GM12878 (cell line): Measurements from ENCODE around the gene FAM210A. TPM values are rescaled to one million over a fixed set of nuclear protein-coding genes. Genes with fewer than 3 reads are reported as not detected.

ENCODE experiments used
- ATAC-seq: fragments of 200-7000 bp; cut with Tn5 transposase; 3 replicates; pipeline ENCODE4 v1.9.1; 2020; ENCODE audit warnings: mild to moderate bottlenecking, moderate library complexity
- BruUV-seq: library from RNA; stranded (reverse); fragments of 400-500 nt; replicated peaks from 2 replicates; lab custom pipeline; 2021; lab: Mats Ljungman, UMichigan
- CTCF ChIA-PET: fragments of 300-600 bp; sonication (Branson Sonifier 250); formaldehyde crosslinking; extraction: SDS; loops from one replicate; lab custom pipeline; 2021; ENCODE audit warnings: inconsistent platforms; lab: Yijun Ruan, JAX
- POLR2A ChIA-PET: fragments of 350-600 bp; formaldehyde crosslinking; extraction: SDS; loops from one replicate; lab custom pipeline; 2021; ENCODE audit warnings: inconsistent platforms; lab: Charles Lee
- RAD21 ChIA-PET: fragments of 300-600 bp; sonication (Branson Sonifier 250); formaldehyde crosslinking; loops from one replicate; lab custom pipeline; 2023; ENCODE audit warnings: antibody characterized with exemption; ENCODE audit not compliant: unreplicated experiment; lab: Charles Lee
- SMC1A ChIA-PET: fragments of 300-600 bp; sonication (Branson Sonifier 250); formaldehyde crosslinking; loops from one replicate; lab custom pipeline; 2023; ENCODE audit not compliant: unreplicated experiment, uncharacterized antibody; lab: Charles Lee
- DNase-seq: peaks from one replicate; pipeline ENCODE4 v3.0.0-alpha.2; 2011; ENCODE audit warnings: low read depth, low spot score
- FAIRE-seq: peaks from 3 replicates; lab custom pipeline; 2011; peaks lifted over from hg19 to GRCh38; lab: Jason Lieb, UNC
- H2AFZ ChIP-seq: 2 replicates; pipeline ENCODE4 v1.6.0; 2011; ENCODE audit warnings: low read depth, low read length, control low read depth; ENCODE audit not compliant: control insufficient read depth
- H3K27ac ChIP-seq: 2 replicates; pipeline ENCODE4 v1.5.1; 2011; ENCODE audit warnings: control low read depth; ENCODE audit not compliant: control insufficient read depth, insufficient read depth
- H3K27me3 ChIP-seq, 2 experiments: replicated peaks in 1 of 2; 2 replicates each; pipeline versions ENCODE4 v1.6.0 to v1.6.1; 2011; ENCODE audit warnings: low read length in 1 of 2; ENCODE audit not compliant: control insufficient read depth in 2 of 2, insufficient read depth in 2 of 2
- H3K36me3 ChIP-seq, 2 experiments: 2 replicates each; pipeline ENCODE4 v1.5.1; 2011; ENCODE audit warnings: low read length in 1 of 2; ENCODE audit not compliant: control insufficient read depth in 2 of 2, insufficient read depth in 2 of 2
- H3K4me1 ChIP-seq: 2 replicates; pipeline ENCODE4 v1.6.1; 2011; ENCODE audit warnings: mild to moderate bottlenecking, low read length, moderate library complexity, mixed read lengths; ENCODE audit not compliant: control insufficient read depth, insufficient read depth
- H3K4me2 ChIP-seq: 2 replicates; pipeline ENCODE4 v1.6.0; 2011; ENCODE audit warnings: control low read depth; ENCODE audit not compliant: control insufficient read depth, insufficient read depth
- H3K4me3 ChIP-seq: fragments of 200-600 bp; sonication (generic); 2 replicates; pipeline ENCODE4 v1.5.1; 2016
- H3K79me2 ChIP-seq: 2 replicates; pipeline ENCODE4 v1.6.0; 2011; ENCODE audit warnings: low read length; ENCODE audit not compliant: control insufficient read depth, insufficient read depth
- H3K9ac ChIP-seq: 2 replicates; pipeline ENCODE4 v1.8.0; 2011; ENCODE audit warnings: low read length, control low read depth, mixed read lengths; ENCODE audit not compliant: control insufficient read depth, insufficient read depth
- H3K9me3 ChIP-seq: replicated peaks from 3 replicates; pipeline ENCODE4 v1.5.1; 2011; ENCODE audit warnings: mild to moderate bottlenecking, low read length; ENCODE audit not compliant: control insufficient read depth, insufficient read depth
- H4K20me1 ChIP-seq: 2 replicates; pipeline ENCODE4 v1.6.0; 2011; ENCODE audit not compliant: control insufficient read depth, insufficient read depth
- ASH2L ChIP-seq: fragments of 300-600, 200-600 bp; sonication (generic); IDR thresholded peaks from 2 replicates; pipeline ENCODE4 v1.6.1; 2017; ENCODE audit warnings: low read depth, mild to moderate bottlenecking, borderline replicate concordance
- BHLHE40 ChIP-seq, 2 experiments: fragments of 450-650 bp in 1 of 2; IDR thresholded peaks; 2 replicates each; pipeline ENCODE4 v1.6.1; 2011 to 2017; ENCODE audit warnings: low read depth in 2 of 2, borderline replicate concordance in 1 of 2, improper control_type of control experiment in 1 of 2, low read length in 1 of 2, mild to moderate bottlenecking in 1 of 2
- CEBPB ChIP-seq, 2 experiments: fragments of 150-350 bp in 1 of 2; IDR thresholded peaks; 2 replicates each; pipeline ENCODE4 v1.6.1; 2012 to 2014; ENCODE audit warnings: low read depth in 2 of 2, low read length in 2 of 2, borderline replicate concordance in 1 of 2, inconsistent platforms in 1 of 2
- DPF2 ChIP-seq: fragments of 450-650 bp; IDR thresholded peaks from 2 replicates; pipeline ENCODE4 v1.6.1; 2017; ENCODE audit warnings: mild to moderate bottlenecking
- IRF4 ChIP-seq: IDR thresholded peaks from 2 replicates; pipeline ENCODE4 v1.6.1; 2011; ENCODE audit warnings: low read depth, low read length
- LARP7 ChIP-seq: fragments of 450-650 bp; IDR thresholded peaks from 2 replicates; pipeline ENCODE4 v1.6.1; 2017; ENCODE audit warnings: mild to moderate bottlenecking
- NFYA ChIP-seq: IDR thresholded peaks from 2 replicates; pipeline ENCODE4 v1.6.1; 2011; ENCODE audit warnings: low read depth, mild to moderate bottlenecking, low read length, improper control_type of control experiment, borderline replicate concordance
- NKRF ChIP-seq: fragments of 450-650 bp; conservative IDR thresholded peaks from 2 replicates; pipeline ENCODE4 v1.6.1; 2017; ENCODE audit warnings: mild to moderate bottlenecking, moderate library complexity
- PML ChIP-seq: IDR thresholded peaks from 2 replicates; pipeline ENCODE4 v1.6.1; 2012; ENCODE audit warnings: low read length, inconsistent platforms
- TBL1XR1 ChIP-seq: IDR thresholded peaks from 2 replicates; pipeline ENCODE4 v1.6.1; 2012; ENCODE audit warnings: low read depth, low read length, improper control_type of control experiment
- TCF7 ChIP-seq: IDR thresholded peaks from 2 replicates; pipeline ENCODE4 v1.6.1; 2014; ENCODE audit warnings: antibody characterized with exemption, borderline replicate concordance
- ZNF384 ChIP-seq: IDR thresholded peaks from 2 replicates; pipeline ENCODE4 v1.6.1; 2012; ENCODE audit warnings: low read depth, mild to moderate bottlenecking, low read length, improper control_type of control experiment, borderline replicate concordance
- ZZZ3 ChIP-seq: IDR thresholded peaks from 2 replicates; pipeline ENCODE4 v1.6.1; 2011; ENCODE audit warnings: low read depth; ENCODE audit not compliant: control insufficient read depth, insufficient read length
- WGBS: methylation state at CpG from one replicate; pipeline ENCODE4 v1.1.6; 2016; ENCODE audit warnings: low lambda C conversion rate; ENCODE audit not compliant: insufficient replicate concordance, insufficient coverage; ENCODE audit errors: missing lambda C conversion rate; 5-methylcytosine and 5-hydroxymethylcytosine counted together
- in situ Hi-C: fragments of 300-500 bp; cut with MboI; formaldehyde crosslinking; loops from 9 replicates; pipeline ENCODE4 v1.14.3; 2018; ENCODE audit warnings: mixed read lengths
- intact Hi-C: fragments of 100-400 bp; cut with micrococcal nuclease; formaldehyde crosslinking; loops from one replicate; pipeline ENCODE4 v1.14.2; 2022; ENCODE audit not compliant: unreplicated experiment
- polyA plus RNA-seq, 11 experiments: library from polyadenylated mRNA; depleted of rRNA in 4 of 11; unstranded in 6 of 11; stranded (reverse) in 5 of 11; fragments of >200 nt; fragmentation: Nextera tagmentation in 4 of 11; fragmentation: Illumina TruSeq in 1 of 11; extraction: Ambion mirVana in 4 of 11; extraction: Trizol in 1 of 11; gene quantifications; 1 replicate in 1 of 11; 2 replicates in 10 of 11; pipeline versions ENCODE4 v1.2.1 to v1.2.3, GENCODE V29; 2011 to 2016; ENCODE audit warnings: inconsistent platforms in 2 of 11, missing spikeins in 2 of 11, low read depth in 1 of 11
- total RNA-seq, 4 experiments: library from RNA; depleted of rRNA in 3 of 4; stranded (reverse); fragments of >200 nt in 3 of 4; fragmentation: Illumina TruSeq in 1 of 4; extraction: Trizol in 1 of 4; gene quantifications; 2 replicates each; pipeline versions ENCODE4 v1.2.1 to v1.2.3, GENCODE V29; 2013 to 2021

The FAM210A gene
- total and polyA plus RNA-seq, 10 of the 15 experiments (the other 5 are each of a cell fraction or from before 2014, with no cell fraction given) = 10.3 to 56.3 (median 17.7) TPM

GRCh38 chr18:13661779-13662256 is 64.5 kb downstream of the FAM210A start:
- ATAC-seq (no peak), DNase-seq (no peak), FAIRE-seq (no peak)
- H3K9me3 ChIP-seq = no peaks in the 10 kb centered on the region
- no peak overlapping the region for H3K9ac ChIP-seq
- in situ Hi-C loops (no loop called here), intact Hi-C loops (loop anchor here (5.0 kb wide), 1 partner anchor 60 kb away; no protein-coding TSS in a partner anchor)
- TF ChIP-seq BHLHE40 (IDR thresholded peaks at IDR 0.05; ENCODE audit: borderline replicate concordance in 1 of 2, low read depth in 2 of 2, low read length in 1 of 2) = no peak
- TF ChIP-seq ZNF384 = no peak
- TF ChIP-seq NFYA = no peak
- no peak for TF ChIP-seq IRF4
- TF ChIP-seq TBL1XR1 = no peak
- no peak for TF ChIP-seq DPF2
- TF ChIP-seq ASH2L = no peak
- no peak for TF ChIP-seq CEBPB (IDR thresholded peaks at IDR 0.05; ENCODE audit: borderline replicate concordance in 1 of 2, low read depth in 2 of 2, low read length in 2 of 2)
- no peak for TF ChIP-seq LARP7
- TF ChIP-seq PML = no peak
- TF ChIP-seq ZZZ3 = no peak
- no peak for TF ChIP-seq NKRF
- no peak for TF ChIP-seq TCF7
- no peaks in the 10 kb centered on the region for H3K27me3 ChIP-seq
- ChIA-PET POLR2A (no interaction called here), CTCF (no interaction called here), RAD21 (no interaction called here), SMC1A (no interaction called here)
- no peak overlapping the region for H3K27ac ChIP-seq
- H3K4me3 ChIP-seq = no peak overlapping the region
- no peak overlapping the region for H2AFZ ChIP-seq
- WGBS = 100% methylated on average over 2 of the region's 2 CpGs
- H3K79me2 ChIP-seq = no peaks in the 10 kb centered on the region
- no TSS peak for BruUV-seq
- no peaks in the 10 kb centered on the region for H3K4me1 ChIP-seq
- H3K36me3 ChIP-seq = no peaks in the 10 kb centered on the region; a peak in 1 of 4 replicates
- H3K4me2 ChIP-seq = no peak overlapping the region
- H4K20me1 ChIP-seq = no peaks in the 10 kb centered on the region
